ENCODE results near the gene VIM.

The VIM gene

DNA sequence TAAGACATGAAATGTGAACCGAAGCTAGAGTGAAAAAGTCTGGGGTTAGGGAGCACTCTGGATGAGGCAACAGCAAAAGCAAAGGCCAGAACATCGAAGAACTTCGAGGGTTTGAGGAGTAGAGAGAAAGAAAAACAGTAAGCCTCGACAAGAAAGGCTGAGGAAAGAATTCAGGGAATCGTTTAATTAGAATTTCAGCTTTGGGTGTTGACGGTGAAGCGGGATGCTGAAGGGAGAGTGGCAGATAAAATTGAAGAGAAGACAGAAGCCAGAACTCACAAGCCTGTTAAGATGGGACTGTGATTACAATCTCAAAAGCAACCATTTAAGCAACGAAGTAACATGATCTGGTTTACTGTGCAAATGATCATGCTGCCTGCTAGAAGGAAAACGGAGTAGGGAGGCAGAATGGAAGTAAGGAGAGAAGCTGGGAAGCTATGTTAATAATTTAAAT lies 28.7 kb upstream of the VIM start (continued):
- TF ChIP-seq, protein P1, sequence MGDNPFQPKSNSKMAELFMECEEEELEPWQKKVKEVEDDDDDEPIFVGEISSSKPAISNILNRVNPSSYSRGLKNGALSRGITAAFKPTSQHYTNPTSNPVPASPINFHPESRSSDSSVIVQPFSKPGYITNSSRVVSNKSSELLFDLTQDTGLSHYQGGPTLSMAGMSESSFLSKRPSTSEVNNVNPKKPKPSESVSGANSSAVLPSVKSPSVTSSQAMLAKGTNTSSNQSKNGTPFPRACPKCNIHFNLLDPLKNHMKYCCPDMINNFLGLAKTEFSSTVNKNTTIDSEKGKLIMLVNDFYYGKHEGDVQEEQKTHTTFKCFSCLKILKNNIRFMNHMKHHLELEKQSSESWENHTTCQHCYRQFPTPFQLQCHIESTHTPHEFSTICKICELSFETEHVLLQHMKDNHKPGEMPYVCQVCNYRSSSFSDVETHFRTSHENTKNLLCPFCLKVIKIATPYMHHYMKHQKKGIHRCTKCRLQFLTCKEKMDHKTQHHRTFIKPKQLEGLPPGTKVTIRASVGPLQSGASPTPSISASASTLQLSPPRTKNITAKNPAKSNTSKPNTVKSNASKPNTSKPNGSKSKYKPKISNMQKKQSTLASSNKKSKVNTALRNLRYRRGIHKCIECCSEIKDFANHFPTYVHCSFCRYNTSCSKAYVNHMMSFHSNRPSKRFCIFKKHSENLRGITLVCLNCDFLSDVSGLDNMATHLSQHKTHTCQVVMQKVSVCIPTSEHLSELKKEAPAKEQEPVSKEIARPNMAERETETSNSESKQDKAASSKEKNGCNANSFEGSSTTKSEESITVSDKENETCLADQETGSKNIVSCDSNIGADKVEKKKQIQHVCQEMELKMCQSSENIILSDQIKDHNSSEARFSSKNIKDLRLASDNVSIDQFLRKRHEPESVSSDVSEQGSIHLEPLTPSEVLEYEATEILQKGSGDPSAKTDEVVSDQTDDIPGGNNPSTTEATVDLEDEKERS (tag by site-specific recombination; IDR thresholded peaks at IDR 0.05) = no peak
- TF ChIP-seq TCF7L2 (IDR thresholded peaks at IDR 0.05; ENCODE audit: borderline replicate concordance, low read depth, low read length) (0 out of 2 replicates have a peak, but pooled peaks have one; percentile 47), ZNF530 (tag by site-specific recombination; IDR thresholded peaks at IDR 0.05; ENCODE audit: low read depth) (no peak), ZNF311 (tag by site-specific recombination; IDR thresholded peaks at IDR 0.05; ENCODE audit: borderline replicate concordance) (no peak), ZNF184 (tag by site-specific recombination; IDR thresholded peaks at IDR 0.05) (no peak), ZIC2 (tag by site-specific recombination; IDR thresholded peaks at IDR 0.05) (no peak), ZNF571 (tag by site-specific recombination; IDR thresholded peaks at IDR 0.05) (no peak), KLF8 (tag by site-specific recombination; IDR thresholded peaks at IDR 0.05) (peak; percentile 64), ZNF501 (tag by site-specific recombination; IDR thresholded peaks at IDR 0.05) (peak; percentile 69), MZF1 (tag by site-specific recombination; IDR thresholded peaks at IDR 0.05; ENCODE audit: borderline replicate concordance) (peak; percentile 73), ZNF24 (tag by site-specific recombination; IDR thresholded peaks at IDR 0.05) (peak; percentile 42; the same call in 1 of the 2 replicates), EGR2 (tag by site-specific recombination; IDR thresholded peaks at IDR 0.05; ENCODE audit: low read depth) (no peak), ZNF837 (tag by site-specific recombination; IDR thresholded peaks at IDR 0.05) (no peak), ZNF133 (tag by site-specific recombination; IDR thresholded peaks at IDR 0.05) (no peak), ZBTB48 (tag by site-specific recombination; IDR thresholded peaks at IDR 0.05) (peak; percentile 91; the same call in 1 of the 2 replicates), ZBTB20 (tag by site-specific recombination; IDR thresholded peaks at IDR 0.05) (peak; percentile 69), GLI4 (tag by site-specific recombination; IDR thresholded peaks at IDR 0.05) (no peak), ZSCAN16 (tag by site-specific recombination; IDR thresholded peaks at IDR 0.05) (0 out of 2 replicates have a peak, but pooled peaks have one; percentile 32), WT1 (tag by site-specific recombination; IDR thresholded peaks at IDR 0.05) (peak; percentile 70; the same call in 1 of the 2 replicates), SP7 (tag by site-specific recombination; IDR thresholded peaks at IDR 0.05) (peak; percentile 88), ZNF391 (tag by site-specific recombination; IDR thresholded peaks at IDR 0.05; ENCODE audit: borderline replicate concordance, low read depth) (no peak), ZNF112 (tag by site-specific recombination; IDR thresholded peaks at IDR 0.05) (no peak), ZNF600 (tag by site-specific recombination; IDR thresholded peaks at IDR 0.05) (peak; percentile 100), ZSCAN30 (tag by site-specific recombination; IDR thresholded peaks at IDR 0.05) (no peak), ZNF558 (tag by site-specific recombination; IDR thresholded peaks at IDR 0.05) (peak; percentile 25; the same call in 1 of the 2 replicates), ZNF529 (tag by site-specific recombination; IDR thresholded peaks at IDR 0.05; ENCODE audit: insufficient replicate concordance) (no peak), ZNF621 (tag by site-specific recombination; IDR thresholded peaks at IDR 0.05) (no peak), ZNF433 (tag by site-specific recombination; IDR thresholded peaks at IDR 0.05; ENCODE audit: low read depth) (no peak), ZBTB17 (tag by site-specific recombination; IDR thresholded peaks at IDR 0.05) (peak; percentile 94), OVOL3 (tag by site-specific recombination; IDR thresholded peaks at IDR 0.05) (no peak), OSR2 (tag by site-specific recombination; IDR thresholded peaks at IDR 0.05) (peak; percentile 91), ZNF660 (tag by site-specific recombination; IDR thresholded peaks at IDR 0.05) (0 out of 2 replicates have a peak, but pooled peaks have one; percentile 41), ZNF140 (tag by site-specific recombination; IDR thresholded peaks at IDR 0.05) (no peak)
- TF ChIP-seq, protein P2, sequence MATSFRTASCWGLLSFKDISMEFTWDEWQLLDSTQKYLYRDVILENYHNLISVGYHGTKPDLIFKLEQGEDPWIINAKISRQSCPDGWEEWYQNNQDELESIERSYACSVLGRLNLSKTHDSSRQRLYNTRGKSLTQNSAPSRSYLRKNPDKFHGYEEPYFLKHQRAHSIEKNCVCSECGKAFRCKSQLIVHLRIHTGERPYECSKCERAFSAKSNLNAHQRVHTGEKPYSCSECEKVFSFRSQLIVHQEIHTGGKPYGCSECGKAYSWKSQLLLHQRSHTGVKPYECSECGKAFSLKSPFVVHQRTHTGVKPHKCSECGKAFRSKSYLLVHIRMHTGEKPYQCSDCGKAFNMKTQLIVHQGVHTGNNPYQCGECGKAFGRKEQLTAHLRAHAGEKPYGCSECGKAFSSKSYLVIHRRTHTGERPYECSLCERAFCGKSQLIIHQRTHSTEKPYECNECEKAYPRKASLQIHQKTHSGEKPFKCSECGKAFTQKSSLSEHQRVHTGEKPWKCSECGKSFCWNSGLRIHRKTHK (tag by site-specific recombination; IDR thresholded peaks at IDR 0.05) = no peak
- TF ChIP-seq, protein P3, sequence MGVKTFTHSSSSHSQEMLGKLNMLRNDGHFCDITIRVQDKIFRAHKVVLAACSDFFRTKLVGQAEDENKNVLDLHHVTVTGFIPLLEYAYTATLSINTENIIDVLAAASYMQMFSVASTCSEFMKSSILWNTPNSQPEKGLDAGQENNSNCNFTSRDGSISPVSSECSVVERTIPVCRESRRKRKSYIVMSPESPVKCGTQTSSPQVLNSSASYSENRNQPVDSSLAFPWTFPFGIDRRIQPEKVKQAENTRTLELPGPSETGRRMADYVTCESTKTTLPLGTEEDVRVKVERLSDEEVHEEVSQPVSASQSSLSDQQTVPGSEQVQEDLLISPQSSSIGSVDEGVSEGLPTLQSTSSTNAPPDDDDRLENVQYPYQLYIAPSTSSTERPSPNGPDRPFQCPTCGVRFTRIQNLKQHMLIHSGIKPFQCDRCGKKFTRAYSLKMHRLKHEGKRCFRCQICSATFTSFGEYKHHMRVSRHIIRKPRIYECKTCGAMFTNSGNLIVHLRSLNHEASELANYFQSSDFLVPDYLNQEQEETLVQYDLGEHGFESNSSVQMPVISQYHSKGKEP (tag by site-specific recombination; IDR thresholded peaks at IDR 0.05) = peak; percentile 52; the same call in 1 of the 2 replicates
- TF ChIP-seq, protein P4, sequence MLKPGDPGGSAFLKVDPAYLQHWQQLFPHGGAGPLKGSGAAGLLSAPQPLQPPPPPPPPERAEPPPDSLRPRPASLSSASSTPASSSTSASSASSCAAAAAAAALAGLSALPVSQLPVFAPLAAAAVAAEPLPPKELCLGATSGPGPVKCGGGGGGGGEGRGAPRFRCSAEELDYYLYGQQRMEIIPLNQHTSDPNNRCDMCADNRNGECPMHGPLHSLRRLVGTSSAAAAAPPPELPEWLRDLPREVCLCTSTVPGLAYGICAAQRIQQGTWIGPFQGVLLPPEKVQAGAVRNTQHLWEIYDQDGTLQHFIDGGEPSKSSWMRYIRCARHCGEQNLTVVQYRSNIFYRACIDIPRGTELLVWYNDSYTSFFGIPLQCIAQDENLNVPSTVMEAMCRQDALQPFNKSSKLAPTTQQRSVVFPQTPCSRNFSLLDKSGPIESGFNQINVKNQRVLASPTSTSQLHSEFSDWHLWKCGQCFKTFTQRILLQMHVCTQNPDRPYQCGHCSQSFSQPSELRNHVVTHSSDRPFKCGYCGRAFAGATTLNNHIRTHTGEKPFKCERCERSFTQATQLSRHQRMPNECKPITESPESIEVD (tag by site-specific recombination; IDR thresholded peaks at IDR 0.05) = peak; percentile 46; the same call in 1 of the 2 replicates

Data from HEK293 (cell line).